Cerebellar cortex (tissue), 1 donor: ENCODE measurements around the gene ADPRS.

Source experiments
- DNase-seq: peaks from one replicate; pipeline ENCODE4 v3.0.0-alpha.2; 2015; ENCODE audit warnings: low spot score

Gene ADPRS

DNA sequence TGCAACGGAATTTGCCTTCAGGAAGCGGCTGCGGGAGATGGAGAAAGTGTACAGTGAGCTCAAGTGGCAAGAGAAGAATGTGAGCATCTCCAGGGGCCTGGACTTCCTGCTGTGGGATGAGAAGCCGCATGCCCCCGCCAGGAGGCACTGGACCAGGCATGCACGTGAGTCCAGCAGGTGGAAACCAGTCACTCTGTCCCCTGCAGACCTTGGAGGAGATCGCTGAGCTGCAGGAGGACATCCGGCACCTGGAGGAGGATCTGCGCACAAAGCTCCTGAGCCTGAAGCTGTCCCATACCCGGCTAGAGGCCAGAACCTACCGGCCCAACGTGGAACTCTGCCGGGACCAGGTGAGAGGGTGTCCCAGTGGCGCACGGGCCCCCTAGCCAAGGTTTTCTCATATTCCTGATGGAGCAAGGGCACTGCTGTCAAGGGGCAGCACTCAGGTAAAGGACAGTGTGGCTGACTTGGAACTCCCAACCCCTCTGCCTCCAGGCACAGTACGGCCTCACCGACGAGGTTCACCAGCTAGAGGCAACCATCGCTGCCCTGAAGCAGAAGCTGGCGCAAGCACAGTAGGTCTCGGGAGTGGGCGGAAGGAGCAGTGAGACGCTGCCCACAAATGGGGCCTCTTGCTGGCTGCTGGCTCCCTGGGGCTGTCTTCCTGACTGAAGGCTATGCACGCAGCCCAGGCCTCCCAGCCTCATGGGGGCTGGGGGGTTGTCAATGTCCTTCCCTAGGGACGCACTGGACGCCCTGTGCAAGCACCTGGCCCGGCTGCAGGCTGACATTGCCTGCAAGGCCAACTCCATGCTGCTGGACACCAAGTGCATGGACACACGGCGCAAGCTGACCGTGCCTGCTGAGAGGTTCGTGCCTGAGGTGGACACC lies 1.2 kb upstream of the ADPRS start:
- DNase-seq: no peak

DNA sequence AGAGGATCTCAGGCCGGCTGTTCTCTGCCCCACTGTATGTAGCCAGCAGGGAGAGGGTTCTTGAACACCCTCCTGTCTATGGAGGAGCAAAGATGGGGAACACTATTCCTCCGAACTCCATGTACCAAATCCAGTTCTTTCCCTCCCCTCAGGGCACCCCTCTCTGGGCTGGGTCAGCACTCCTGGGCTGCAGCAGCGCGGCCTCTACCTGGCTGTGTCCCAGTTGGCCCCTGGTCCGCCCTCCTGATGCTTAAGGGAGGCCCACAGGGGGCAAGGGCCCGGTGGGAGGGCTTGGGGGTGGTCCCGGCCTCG lies 471 bp upstream of the ADPRS start:
- DNase-seq: no peak

DNA sequence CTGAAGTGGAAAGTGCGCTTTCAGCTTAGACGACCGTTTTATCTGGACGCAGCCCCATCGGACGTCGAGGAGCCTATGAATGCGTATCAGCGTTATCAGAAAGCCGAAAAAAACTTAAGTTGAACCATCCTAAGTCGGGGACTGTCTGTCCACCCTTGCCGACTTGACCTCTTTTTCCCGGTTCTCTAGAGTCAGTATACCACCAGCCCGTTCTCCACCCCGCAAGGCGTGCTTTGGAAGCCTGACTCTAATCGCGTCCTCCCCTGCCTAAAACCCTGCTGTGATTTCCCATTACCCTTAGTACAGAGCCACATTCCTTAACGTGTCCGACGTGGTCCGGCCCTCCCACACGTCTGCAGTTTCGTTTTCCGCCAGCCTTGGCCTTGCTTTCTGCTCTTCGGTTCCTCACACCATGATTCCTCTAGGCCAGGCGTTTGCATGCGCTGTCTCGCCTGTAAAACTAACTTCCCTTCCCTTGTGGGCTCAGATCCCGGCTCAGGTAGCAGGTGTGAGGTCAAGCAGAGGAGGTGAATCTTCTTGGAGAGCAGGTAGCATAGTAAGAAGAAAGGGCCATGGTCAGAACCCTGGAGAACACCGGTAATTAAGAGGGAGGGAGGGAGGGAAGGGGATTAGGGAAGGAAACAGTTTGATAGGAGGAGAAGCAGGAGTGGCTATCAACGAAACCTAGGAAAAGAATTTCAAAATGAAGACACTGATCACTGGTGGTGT lies 865 bp downstream of the ADPRS start:
- no peak for DNase-seq

DNA sequence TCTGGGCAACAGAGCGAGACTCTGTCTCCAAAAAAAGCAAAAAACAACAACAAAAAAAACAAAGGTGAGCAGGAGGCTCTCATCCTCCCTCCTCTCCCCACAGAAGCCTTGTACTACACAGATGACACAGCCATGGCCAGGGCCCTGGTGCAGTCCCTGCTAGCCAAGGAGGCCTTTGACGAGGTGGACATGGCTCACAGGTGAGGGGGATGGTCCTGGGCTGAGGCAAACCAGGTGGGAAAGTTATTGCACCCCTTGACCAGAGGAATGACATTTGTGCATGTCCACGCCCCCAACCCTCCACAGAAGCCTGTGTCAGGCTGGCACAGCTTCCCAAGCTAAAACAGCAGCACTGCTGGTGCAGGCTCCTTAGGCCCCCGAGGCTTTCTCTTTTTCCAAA lies 2.4 kb downstream of the ADPRS start:
- DNase-seq: no peak

DNA sequence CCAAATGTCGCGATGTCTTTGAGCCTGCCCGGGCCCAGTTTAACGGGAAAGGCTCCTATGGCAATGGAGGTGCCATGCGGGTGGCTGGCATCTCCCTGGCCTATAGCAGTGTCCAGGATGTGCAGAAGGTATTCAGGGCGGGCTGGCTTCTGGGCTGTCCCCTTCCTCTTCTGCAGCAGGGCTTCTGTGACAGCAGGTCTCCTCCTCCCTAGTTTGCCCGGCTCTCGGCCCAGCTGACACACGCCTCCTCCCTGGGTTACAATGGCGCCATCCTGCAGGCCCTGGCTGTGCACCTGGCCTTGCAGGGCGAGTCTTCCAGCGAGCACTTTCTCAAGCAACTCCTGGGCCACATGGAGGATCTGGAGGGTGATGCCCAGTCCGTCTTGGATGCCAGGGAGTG lies 3.0 kb downstream of the ADPRS start:
- no peak for DNase-seq

DNA sequence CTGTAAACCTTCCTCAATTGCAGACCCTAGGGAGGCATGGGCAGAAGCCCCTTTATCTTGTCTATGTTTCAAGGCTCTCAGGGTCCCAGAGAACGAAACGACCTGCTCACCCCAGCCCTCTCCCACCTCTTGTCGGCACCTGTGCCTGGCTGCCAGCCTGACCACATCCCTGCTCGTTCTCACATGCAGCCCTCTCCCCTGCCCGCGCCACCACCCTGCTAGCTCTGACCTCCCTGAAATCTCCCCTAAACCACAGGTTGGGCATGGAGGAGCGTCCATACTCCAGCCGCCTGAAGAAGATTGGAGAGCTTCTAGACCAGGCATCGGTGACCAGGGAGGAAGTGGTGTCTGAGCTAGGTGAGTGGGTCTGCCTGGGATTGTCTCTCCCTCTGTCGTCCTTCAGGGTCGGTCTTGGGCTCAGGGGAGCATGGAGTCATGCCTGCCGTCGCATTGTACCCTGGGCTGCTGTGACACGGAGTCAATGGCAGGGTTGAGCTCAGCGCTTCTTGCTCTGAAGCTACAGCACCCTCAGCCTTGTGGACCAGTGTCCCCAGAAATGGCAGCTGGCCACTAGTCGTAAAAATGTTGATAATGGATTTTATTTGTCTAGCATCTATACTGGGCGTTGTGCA lies 3.6 kb downstream of the ADPRS start:
- DNase-seq: no peak

DNA sequence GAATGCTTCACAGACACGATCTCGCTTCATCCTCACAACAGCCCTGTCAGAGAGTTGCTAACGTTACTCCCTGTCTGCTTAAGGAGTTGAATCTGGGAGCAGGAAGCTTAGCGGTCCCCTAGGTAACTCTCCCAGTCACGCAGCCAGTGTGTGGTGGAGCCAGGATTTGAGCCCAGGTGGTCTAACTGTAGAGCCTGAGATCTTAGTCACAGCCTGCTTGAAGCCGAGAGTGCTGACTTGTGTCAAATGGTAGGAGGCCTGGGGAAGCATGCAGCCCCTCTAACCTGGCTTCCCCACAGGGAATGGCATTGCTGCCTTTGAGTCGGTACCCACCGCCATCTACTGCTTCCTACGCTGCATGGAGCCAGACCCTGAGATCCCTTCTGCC lies 4.1 kb downstream of the ADPRS start:
- DNase-seq: no peak

DNA sequence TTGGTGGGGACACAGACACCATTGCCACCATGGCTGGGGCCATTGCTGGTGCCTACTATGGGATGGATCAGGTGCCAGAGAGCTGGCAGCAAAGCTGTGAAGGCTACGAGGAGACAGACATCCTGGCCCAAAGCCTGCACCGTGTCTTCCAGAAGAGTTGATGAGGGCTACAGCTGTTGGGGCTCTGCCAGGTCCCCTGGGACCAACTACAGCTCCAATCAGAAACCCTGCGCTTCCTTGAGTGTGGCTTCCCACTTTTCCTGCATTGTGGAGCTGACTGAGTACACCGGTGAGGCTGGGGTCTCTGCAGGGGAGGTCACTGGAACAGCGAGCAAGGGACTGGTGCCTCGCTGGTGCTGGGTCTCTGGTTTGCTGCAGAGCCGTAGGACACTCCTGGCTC lies 4.5 kb downstream of the ADPRS start:
- DNase-seq: no peak

DNA sequence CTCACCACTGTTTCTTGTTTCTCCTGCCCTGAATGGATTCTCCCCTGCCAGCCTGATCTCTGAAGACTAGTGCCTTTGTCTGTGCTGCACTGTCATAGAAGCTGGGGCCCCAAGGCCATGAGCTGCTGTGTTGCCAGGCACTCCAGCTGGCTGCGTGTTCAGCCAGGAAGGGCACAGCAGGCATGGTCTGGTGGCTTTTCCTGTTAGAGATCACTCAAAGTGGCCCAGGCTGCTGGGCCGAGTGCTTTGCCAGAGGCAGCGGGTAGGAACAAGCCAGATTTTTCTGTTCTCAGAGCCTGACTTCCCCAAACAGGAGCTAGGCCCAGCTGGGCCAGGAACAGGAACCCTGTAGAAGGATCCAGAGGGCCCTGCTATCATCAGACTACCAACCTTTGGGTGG lies 5.2 kb downstream of the ADPRS start:
- DNase-seq: peak; percentile 86

DNA sequence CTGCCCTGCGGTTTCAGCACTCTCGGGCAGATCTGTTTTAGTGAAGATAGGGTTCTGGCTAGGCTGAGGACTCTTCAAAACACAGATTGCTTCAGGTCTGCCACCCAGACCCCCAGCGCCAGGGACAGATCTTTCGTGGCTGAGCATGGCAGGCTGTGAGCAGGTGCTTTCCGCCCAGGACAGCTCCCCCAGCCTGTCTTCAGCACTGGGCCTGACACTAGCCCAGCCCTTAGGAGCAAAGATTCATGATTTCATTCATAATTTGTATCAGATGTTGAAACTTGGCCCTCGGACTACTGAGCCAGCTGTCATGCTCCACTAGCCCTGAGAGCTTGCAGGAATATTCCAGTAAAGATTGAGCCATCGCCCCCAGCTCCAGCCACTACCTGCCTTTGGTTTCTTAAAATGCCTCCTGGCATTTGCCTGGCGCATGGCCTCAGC lies 5.9 kb downstream of the ADPRS start:
- no peak for DNase-seq

DNA sequence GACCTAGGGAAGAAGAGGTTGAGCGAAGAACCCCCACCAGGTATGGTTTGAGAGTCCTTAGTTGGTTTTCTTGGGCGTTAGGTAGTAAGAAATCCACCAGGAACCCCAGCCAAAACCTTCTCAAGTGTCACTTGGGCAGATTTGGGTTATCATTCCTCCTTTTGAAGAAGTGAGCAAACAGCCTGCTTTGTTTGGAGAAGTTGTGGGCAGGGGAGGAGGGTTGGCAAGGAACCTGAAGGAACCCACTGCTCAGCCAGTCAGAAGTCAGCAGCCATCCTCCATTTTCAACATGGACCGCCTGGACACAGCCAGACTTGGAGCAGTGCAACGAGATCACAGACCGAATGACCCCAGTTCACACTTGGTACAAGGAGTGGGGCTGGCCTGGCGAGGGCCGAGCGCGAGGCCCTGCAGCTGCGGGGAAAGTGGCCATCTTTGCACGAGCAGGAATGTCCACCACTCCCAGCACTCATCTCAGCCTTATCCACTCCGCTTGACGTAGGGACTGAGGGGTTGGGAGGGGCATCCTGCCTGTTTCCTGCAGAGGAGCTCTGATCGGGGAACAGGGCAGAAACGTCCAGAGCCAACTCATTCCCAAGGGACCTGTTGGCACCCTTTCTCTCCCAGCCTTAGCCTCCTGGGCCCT lies 7.2 kb downstream of the ADPRS start:
- no peak for DNase-seq

DNA sequence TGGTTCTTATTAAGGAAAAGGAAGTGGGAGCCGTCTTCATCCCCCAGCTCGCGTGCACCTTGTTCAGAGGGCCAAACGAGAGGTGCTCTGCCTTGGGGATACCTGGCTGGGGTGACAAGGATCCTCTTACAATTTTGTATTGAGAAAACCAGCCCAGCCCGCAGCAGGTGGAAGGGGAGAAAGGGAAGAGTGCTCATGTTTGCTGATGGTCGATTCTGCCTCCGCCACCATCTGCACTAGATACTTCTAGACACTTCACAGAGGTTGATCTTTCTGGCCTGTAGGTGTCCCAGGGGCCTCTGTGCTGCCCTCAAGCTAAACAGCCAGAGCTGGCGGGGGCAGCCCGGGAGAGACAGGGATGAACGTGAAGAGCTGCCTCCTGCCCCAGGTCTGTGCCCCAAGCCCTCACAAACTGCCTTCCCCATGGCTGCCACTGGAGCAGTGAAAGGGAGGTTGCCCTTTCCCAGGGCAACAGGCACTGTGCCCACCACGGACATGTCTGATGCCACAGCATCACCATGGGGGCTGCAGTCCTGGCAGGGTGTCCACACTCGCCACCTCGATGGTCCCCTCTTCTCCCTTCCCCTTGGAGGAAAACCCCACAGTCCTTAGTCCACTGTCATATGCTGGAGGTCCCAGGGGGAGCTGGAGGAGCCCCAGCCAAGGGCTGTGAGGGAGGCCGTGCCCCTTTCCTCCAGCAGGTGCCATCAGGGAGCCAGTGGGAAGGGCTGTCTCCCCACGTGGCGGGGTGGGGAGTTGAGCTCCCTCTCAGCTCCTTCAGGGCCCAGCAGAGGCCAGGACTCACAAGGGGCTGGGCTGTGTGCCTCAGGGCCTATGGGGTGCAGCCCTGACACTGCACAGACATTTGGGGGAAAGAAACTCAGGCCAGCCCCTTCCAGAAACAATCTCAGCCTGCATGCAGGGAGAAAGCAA lies 8.1 kb downstream of the ADPRS start:
- DNase-seq: no peak

DNA sequence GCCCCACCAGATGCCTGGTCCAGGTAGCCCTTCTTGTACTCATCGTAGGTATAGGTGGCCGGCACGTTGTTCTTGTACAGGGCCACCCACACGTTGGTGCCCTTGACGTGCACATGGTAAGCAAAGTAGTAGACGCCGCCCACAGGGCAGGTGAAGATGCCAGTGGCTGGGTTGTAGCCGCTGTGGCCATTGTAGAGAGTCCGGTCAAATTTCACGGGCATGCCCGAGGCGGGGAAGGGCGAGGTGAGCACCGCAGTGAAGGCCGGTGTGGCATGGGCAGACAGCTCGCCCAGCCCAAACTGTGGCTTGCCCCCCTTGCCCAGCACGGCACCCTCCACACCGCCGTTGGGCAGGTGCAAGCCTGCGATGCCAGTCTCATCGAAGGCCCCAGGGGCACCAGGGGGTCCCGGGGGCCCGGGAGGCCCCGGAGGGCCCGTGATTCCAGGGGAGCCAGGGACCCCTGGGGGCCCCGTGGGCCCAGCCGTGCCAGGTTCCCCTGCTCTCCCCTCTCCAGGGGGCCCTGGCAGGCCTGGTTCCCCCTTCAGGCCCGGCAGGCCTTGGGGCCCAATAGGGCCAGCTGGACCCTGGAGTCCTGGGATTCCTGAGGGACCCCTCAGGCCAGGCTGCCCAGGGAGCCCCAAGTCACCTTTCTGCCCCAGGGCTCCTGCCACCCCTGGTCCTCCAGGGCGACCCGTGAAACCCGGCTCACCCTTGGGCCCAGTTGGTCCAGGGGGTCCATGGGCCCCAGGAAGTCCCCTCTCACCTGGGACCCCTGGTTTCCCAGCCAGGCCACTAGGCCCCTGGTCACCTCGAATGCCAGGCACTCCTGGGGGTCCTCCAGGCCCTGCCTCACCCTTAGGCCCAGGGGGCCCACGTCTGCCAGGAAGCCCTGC lies 9.2 kb downstream of the ADPRS start:
- DNase-seq: no peak

DNA sequence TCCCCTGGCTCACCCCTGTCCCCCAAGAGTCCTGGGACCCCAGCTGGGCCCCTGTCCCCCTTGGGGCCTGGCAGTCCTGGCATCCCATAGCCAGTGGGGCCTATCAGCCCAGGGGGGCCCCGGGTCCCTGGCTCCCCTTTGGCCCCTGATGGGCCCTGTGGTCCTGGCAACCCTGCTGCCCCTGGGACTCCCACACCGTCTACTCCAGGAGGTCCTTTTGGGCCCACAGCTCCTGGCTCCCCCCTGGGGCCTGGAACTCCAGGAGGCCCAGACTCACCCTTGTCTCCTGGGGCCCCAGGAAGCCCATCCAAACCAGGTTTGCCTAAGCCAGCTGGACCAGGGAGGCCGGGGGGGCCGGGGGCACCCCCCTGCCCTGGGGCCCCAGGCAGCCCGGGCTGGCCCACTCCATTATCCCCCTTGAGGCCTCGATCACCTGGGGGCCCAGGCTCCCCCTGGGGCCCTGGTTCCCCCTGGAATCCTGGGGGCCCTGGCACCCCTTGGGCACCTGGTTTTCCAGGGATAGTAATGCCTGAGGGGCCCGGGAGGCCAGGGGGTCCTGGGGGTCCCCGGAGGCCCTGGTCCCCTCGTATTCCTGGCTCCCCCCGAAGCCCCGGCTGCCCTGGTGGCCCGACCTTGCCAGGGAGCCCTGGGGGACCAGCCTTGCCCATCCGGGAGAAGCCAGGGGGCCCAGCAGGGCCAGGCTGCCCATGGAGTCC lies 10.1 kb downstream of the ADPRS start:
- no peak for DNase-seq

DNA sequence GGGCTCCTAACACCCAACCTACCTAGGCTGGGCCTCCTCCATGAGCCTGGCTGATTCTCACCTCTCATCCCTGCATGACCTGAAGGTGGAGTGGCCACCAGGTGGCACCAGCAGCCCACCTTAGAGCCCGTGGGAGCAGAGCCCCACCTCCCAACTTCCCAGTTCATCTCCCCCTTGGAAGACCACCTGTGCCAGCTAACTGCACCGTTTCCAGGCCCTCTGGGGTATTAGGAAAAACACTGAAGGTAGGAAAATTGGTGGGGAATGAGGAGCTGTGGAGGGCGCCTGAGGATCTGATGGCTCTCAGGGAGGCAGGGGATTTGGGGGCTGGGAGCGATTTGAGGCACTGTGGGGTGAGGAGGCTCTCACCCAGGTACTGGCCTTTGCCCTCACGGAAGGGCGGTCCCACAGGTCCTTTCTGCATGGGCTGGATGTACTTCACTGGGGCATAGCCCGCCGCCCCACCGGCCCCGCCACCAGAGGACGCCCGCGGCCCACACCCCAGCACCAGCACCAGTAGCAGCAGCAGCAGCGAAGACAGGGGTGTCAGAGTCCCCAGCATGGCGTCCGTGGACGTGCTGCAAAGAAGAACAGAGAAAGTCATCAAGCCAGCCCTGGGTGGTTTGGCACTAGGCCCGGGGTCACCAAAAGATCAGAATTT lies 11.1 kb downstream of the ADPRS start:
- peak; percentile 83 for DNase-seq

DNA sequence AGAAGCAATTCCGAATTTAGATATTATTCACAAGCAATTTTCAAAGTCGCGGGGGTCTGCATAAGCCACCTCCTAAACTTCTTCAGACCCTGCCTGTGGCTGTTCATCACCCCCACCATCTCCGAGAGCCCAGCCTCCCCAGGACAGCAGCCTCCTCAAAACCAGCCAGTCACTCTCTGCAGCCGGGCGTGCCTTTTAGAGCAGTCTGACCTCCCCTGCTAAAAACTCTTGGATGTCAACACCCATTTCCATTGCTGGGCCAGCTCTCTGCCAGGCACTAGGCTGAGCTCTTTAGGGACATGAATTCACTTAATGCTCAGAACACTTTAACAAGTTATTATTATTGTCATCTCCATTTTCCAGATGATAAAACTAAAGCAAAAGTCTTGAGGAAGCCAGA lies 11.7 kb downstream of the ADPRS start:
- no peak for DNase-seq

DNA sequence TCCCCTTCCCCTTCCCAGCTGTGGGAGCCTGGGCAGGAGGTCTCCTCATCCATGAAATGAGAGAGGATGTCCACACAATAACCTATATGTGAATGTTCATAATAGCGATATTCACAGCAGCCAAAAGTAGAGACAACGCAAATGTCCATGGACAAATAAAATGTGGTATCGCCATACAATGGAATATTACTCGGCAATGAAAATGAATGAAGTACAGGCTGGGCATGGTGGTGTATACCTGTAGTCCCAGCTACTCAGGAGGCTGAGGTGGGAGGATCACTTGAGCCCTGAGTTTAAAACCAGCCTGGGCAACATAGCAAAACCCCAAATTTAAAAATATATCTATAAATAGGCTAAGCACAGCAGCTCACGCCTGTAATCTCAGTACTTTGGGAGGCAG lies 12.9 kb downstream of the ADPRS start:
- DNase-seq: no peak

DNA sequence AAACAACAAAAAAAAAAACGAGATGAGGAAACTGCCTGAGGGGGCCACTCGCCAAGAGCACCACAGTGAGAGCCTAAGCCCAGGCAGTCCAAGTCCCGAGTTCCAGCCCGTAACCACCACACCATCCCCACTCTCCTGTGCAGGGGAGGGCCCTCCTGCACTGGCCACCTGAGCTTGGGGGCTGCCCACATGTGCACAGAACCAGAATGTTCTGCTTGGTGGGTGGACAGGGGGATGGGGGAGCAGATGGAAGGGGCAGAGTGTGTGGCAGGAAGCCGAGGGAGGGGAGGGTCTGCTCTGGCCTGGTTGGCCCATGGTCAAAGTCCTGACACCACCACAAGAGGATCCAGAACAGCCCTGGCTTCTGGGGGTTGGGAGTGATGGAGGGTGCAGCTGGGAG lies 17.6 kb downstream of the ADPRS start:
- DNase-seq: no peak

DNA sequence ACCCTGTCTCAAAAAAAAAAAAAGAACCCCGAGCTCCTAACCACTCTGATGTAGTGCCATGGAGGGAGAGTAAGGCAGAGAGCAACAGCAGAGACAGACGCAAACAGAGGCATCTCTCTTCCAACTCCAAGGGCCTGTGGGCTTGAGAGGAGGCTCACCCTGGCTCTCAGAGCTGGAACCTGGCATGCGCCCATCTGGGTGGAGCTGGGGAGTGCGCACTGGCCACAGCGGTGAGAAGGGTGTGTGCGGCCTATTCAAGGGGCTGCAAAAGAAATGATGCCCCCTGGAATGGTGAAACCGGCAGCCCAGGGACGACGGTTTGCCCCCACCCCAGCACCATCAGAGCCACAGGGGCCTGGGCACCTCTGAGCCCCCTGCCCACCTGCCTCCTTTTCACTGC lies 18.7 kb downstream of the ADPRS start:
- no peak for DNase-seq
